SU-DHL-6 (cell line): Measurements from ENCODE around the gene DPP4.

Source experiments
- H2AFZ ChIP-seq: fragments of 200-600 bp; sonication (generic); 2 replicates; pipeline ENCODE4 v1.6.1; 2014; ENCODE audit warnings: low read depth, mild to moderate bottlenecking, moderate library complexity, mixed read lengths, antibody characterized with exemption, low read length; ENCODE audit not compliant: severe bottlenecking
- H3F3A ChIP-seq: fragments of 200-600 bp; shearing (Covaris generic); 2 replicates; pipeline ENCODE4 v1.6.0; 2016; ENCODE audit warnings: antibody characterized with exemption, mild to moderate bottlenecking; ENCODE audit not compliant: insufficient read depth
- H3K27ac ChIP-seq: fragments of 200-600 bp; sonication (generic); 2 replicates; pipeline ENCODE4 v1.5.1; 2016; ENCODE audit warnings: low read depth, mild to moderate bottlenecking, low read length, moderate library complexity, mixed read lengths
- H3K27me3 ChIP-seq: fragments of 200-600 bp; sonication (generic), shearing (Covaris generic); 2 replicates; pipeline ENCODE4 v1.6.0; 2014; ENCODE audit warnings: mild to moderate bottlenecking, low read length
- H3K36me3 ChIP-seq: fragments of 200-600 bp; sonication (generic); 2 replicates; pipeline ENCODE4 v1.6.1; 2014; ENCODE audit warnings: mild to moderate bottlenecking, low read length, mixed read lengths
- H3K4me2 ChIP-seq: fragments of 300-600, 200-600 bp; shearing (Covaris generic), sonication (generic); 2 replicates; pipeline ENCODE4 v1.6.0; 2014; ENCODE audit warnings: low read length, low read depth, mild to moderate bottlenecking; ENCODE audit not compliant: poor library complexity, severe bottlenecking
- H3K4me3 ChIP-seq: fragments of 200-600 bp; sonication (generic); 2 replicates; pipeline ENCODE4 v1.5.1; 2014; ENCODE audit warnings: antibody characterized with exemption, low read length, mild to moderate bottlenecking, mixed read lengths; ENCODE audit not compliant: insufficient read depth, poor library complexity, severe bottlenecking
- H3K79me2 ChIP-seq: fragments of 200-600 bp; sonication (generic); 2 replicates; pipeline ENCODE4 v1.6.1; 2014; ENCODE audit warnings: mild to moderate bottlenecking, low read length, moderate library complexity; ENCODE audit not compliant: insufficient read depth
- H3K9ac ChIP-seq: fragments of 200-600 bp; sonication (generic); 2 replicates; pipeline ENCODE4 v1.7.0; 2014; ENCODE audit warnings: mild to moderate bottlenecking, low read length
- H3K9me2 ChIP-seq: fragments of 200-600 bp; sonication (generic); replicated peaks from 2 replicates; pipeline ENCODE4 v1.6.1; 2014; ENCODE audit warnings: low read length; ENCODE audit not compliant: insufficient read depth
- H3K9me3 ChIP-seq: fragments of 200-600 bp; sonication (generic); 2 replicates; pipeline ENCODE4 v1.6.1; 2014; ENCODE audit warnings: low read length, mixed read lengths; ENCODE audit not compliant: insufficient read depth
- H4K20me1 ChIP-seq: fragments of 200-600 bp; sonication (generic); 2 replicates; pipeline ENCODE4 v1.6.1; 2014; ENCODE audit warnings: low read depth, mild to moderate bottlenecking, antibody characterized with exemption, low read length, moderate library complexity, mixed read lengths
- CTCF ChIP-seq: fragments of 200-600 bp; sonication (generic); IDR thresholded peaks from one replicate; pipeline ENCODE4 v1.5.1; 2017; ENCODE audit warnings: antibody characterized with exemption, mild to moderate bottlenecking, low read length, moderate library complexity; ENCODE audit not compliant: insufficient read depth, poor library complexity, severe bottlenecking
- EZH2phosphoT487 ChIP-seq: fragments of 200-600 bp; sonication (generic), shearing (Covaris generic); conservative IDR thresholded peaks from 2 replicates; pipeline ENCODE4 v1.6.1; 2018; ENCODE audit warnings: mild to moderate bottlenecking, antibody characterized with exemption, low read length, moderate library complexity, mixed read lengths

DPP4 gene

GRCh38 chr2:162082036-162082435, 8.0 kb upstream of the DPP4 start:
- Histone ChIP-seq H3K36me3 (no peaks in the 10 kb centered on the region), H3K4me2 (no peak overlapping the region), H3K79me2 (no peaks in the 10 kb centered on the region), H3K27ac (no peak overlapping the region), H3K4me3 (no peak overlapping the region), H2AFZ (no peak overlapping the region), H3F3A (no peaks in the 10 kb centered on the region), H3K9ac (no peak overlapping the region), H3K27me3 (no peaks in the 10 kb centered on the region), H3K9me2 (no peaks in the 10 kb centered on the region), H4K20me1 (no peaks in the 10 kb centered on the region), H3K9me3 (no peaks in the 10 kb centered on the region; the same call in 1 of the 2 replicates)
- no peak for TF ChIP-seq EZH2phosphoT487
- no peak for TF ChIP-seq CTCF

- Histone ChIP-seq H3K36me3 (no peaks in the 10 kb centered on the region), H3K9ac (no peak overlapping the region), H3K4me3 (no peak overlapping the region), H3F3A (no peaks in the 10 kb centered on the region), H3K79me2 (no peaks in the 10 kb centered on the region), H3K9me2 (no peaks in the 10 kb centered on the region), H2AFZ (no peak overlapping the region), H4K20me1 (no peaks in the 10 kb centered on the region), H3K27me3 (no peaks in the 10 kb centered on the region), H3K9me3 (no peaks in the 10 kb centered on the region; the same call in 1 of the 2 replicates), H3K4me2 (no peak overlapping the region), H3K27ac (no peak overlapping the region)
- TF ChIP-seq EZH2phosphoT487 (no peak), CTCF (no peak)
These were observed 5.5 kb upstream of the DPP4 start for GRCh38 chr2:162079514-162079913.

GRCh38 chr2:162075689-162076132, 1.7 kb upstream of the DPP4 start:
- no peaks in the 10 kb centered on the region for H3K79me2 ChIP-seq
- H3K27ac ChIP-seq = no peak overlapping the region
- H3F3A ChIP-seq = no peaks in the 10 kb centered on the region
- H3K9me2 ChIP-seq = no peaks in the 10 kb centered on the region
- H3K27me3 ChIP-seq = no peaks in the 10 kb centered on the region
- H3K36me3 ChIP-seq = no peaks in the 10 kb centered on the region
- no peak overlapping the region for H2AFZ ChIP-seq
- H3K9ac ChIP-seq = no peak overlapping the region
- H3K4me2 ChIP-seq = no peak overlapping the region
- TF ChIP-seq CTCF = no peak
- TF ChIP-seq EZH2phosphoT487 = no peak
- H4K20me1 ChIP-seq = no peaks in the 10 kb centered on the region
- H3K4me3 ChIP-seq = no peak overlapping the region
- H3K9me3 ChIP-seq = no peaks in the 10 kb centered on the region; the same call in 1 of the 2 replicates
